Measurements from ENCODE around the gene PARVG. TPM values are rescaled to one million over a fixed set of nuclear protein-coding genes. Genes with fewer than 3 reads are reported as not detected.

The PARVG gene
- polyA plus RNA-seq, 1 donor (not counting 4 experiments of a cell fraction or from before 2014, with no cell fraction given) = not detected

- H3K9ac ChIP-seq (ENCODE audit: control insufficient read depth, extremely low read depth, insufficient read depth, low read length) = no peak overlapping the region
- no peak for TF ChIP-seq CTCF (optimal IDR thresholded peaks at IDR 0.05 in 1 of 3, IDR thresholded peaks at IDR 0.05 in 1 of 3, conservative IDR thresholded peaks at IDR 0.05 in 1 of 3; ENCODE audit: extremely low read depth in 1 of 3, insufficient read depth in 2 of 3, low read length in 3 of 3)
- TF ChIP-seq EZH2 (IDR thresholded peaks at IDR 0.05; ENCODE audit: low read length) = no peak
- H3K4me2 ChIP-seq (ENCODE audit: control insufficient read depth, extremely low read depth, insufficient read depth, low read depth, low read length) = no peak overlapping the region
- H3K79me2 ChIP-seq (ENCODE audit: control insufficient read depth, insufficient read depth, low read length) = no peaks in the 10 kb centered on the region
- no peaks in the 10 kb centered on the region for H3K36me3 ChIP-seq (ENCODE audit: control insufficient read depth in 2 of 2, extremely low read depth in 1 of 2, insufficient read depth in 2 of 2, low read length in 2 of 2)
- peaks cover 3% of the 10 kb centered on the region for H3K27me3 ChIP-seq (ENCODE audit: control insufficient read depth, extremely low read depth, insufficient read depth, low read length)
- DNase-seq (ENCODE audit: low read depth, low spot score) (no peak), FAIRE-seq (no peak)
- no peak overlapping the region for H3K4me3 ChIP-seq (ENCODE audit: control insufficient read depth in 2 of 3, extremely low read depth in 1 of 3, insufficient read depth in 2 of 3, low read depth in 1 of 3, low read length in 3 of 3)
- H3K4me1 ChIP-seq (ENCODE audit: control insufficient read depth, extremely low read depth, insufficient read depth, low read length) = no peaks in the 10 kb centered on the region
- dilution Hi-C loops (cut with MboI; ENCODE audit: extremely low pct_ligation_motif_present, low sequenced_read_pairs) = no loop called here
- peaks cover 1% of the 10 kb centered on the region for H3K9me3 ChIP-seq (ENCODE audit: control insufficient read depth, low read depth, low read length)
- no peaks in the 10 kb centered on the region for H4K20me1 ChIP-seq (ENCODE audit: control insufficient read depth, extremely low read depth, insufficient read depth, low read length)
- no peaks in the 10 kb centered on the region for H3K9me1 ChIP-seq (ENCODE audit: control insufficient read depth, extremely low read depth, insufficient read depth, low read length)
- no peak overlapping the region for H2AFZ ChIP-seq (ENCODE audit: control insufficient read depth, low read length)
- H3K27ac ChIP-seq (ENCODE audit: control insufficient read depth, insufficient read depth, low read length) = no peak overlapping the region
These were observed 48.6 kb upstream of the PARVG start for GRCh38 chr22:44131989-44132685.

- H2AFZ ChIP-seq (ENCODE audit: control insufficient read depth, low read length) = no peak overlapping the region
- dilution Hi-C loops (cut with MboI; ENCODE audit: extremely low pct_ligation_motif_present, low sequenced_read_pairs) = no loop called here
- H3K9me3 ChIP-seq (ENCODE audit: control insufficient read depth, low read depth, low read length) = peaks cover 5% of the 10 kb centered on the region
- no peaks in the 10 kb centered on the region for H3K36me3 ChIP-seq (ENCODE audit: control insufficient read depth in 2 of 2, extremely low read depth in 1 of 2, insufficient read depth in 2 of 2, low read length in 2 of 2)
- no peak overlapping the region for H3K9ac ChIP-seq (ENCODE audit: control insufficient read depth, extremely low read depth, insufficient read depth, low read length)
- no peak overlapping the region for H3K27ac ChIP-seq (ENCODE audit: control insufficient read depth, insufficient read depth, low read length)
- H3K79me2 ChIP-seq (ENCODE audit: control insufficient read depth, insufficient read depth, low read length) = no peaks in the 10 kb centered on the region
- H3K9me1 ChIP-seq (ENCODE audit: control insufficient read depth, extremely low read depth, insufficient read depth, low read length) = no peaks in the 10 kb centered on the region
- DNase-seq (ENCODE audit: low read depth, low spot score) = no peak
- no peak overlapping the region for H3K4me2 ChIP-seq (ENCODE audit: control insufficient read depth, extremely low read depth, insufficient read depth, low read depth, low read length)
- H4K20me1 ChIP-seq (ENCODE audit: control insufficient read depth, extremely low read depth, insufficient read depth, low read length) = no peaks in the 10 kb centered on the region
- no peak for FAIRE-seq
- no peak for TF ChIP-seq EZH2 (IDR thresholded peaks at IDR 0.05; ENCODE audit: low read length)
- no peak for TF ChIP-seq CTCF (optimal IDR thresholded peaks at IDR 0.05 in 1 of 3, IDR thresholded peaks at IDR 0.05 in 1 of 3, conservative IDR thresholded peaks at IDR 0.05 in 1 of 3; ENCODE audit: extremely low read depth in 1 of 3, insufficient read depth in 2 of 3, low read length in 3 of 3)
- no peak overlapping the region for H3K4me3 ChIP-seq (ENCODE audit: control insufficient read depth in 2 of 3, extremely low read depth in 1 of 3, insufficient read depth in 2 of 3, low read depth in 1 of 3, low read length in 3 of 3)
- H3K27me3 ChIP-seq (ENCODE audit: control insufficient read depth, extremely low read depth, insufficient read depth, low read length) = peaks cover 3% of the 10 kb centered on the region
- H3K4me1 ChIP-seq (ENCODE audit: control insufficient read depth, extremely low read depth, insufficient read depth, low read length) = no peaks in the 10 kb centered on the region
These were observed 48.0 kb upstream of the PARVG start for GRCh38 chr22:44132724-44133123.

All from keratinocyte (primary cell).